ENCODE measurements around the gene EPHA1. TPM values are rescaled to one million over a fixed set of nuclear protein-coding genes. Genes with fewer than 3 reads are reported as not detected.

EPHA1 gene
- total RNA-seq (2022; extraction: Qiagen RNA extraction) = 0.12 TPM in 1 of 5 replicates, not detected in the others

GRCh38 chr7:143408686-143409561, at the start of gene EPHA1:
TSS of gene EPHA1 (minus strand) at chr7:143408856. CDS start at chr7:143408805, 51 bp downstream.

GRCh38 chr7:143443153-143443552, 34.5 kb upstream of the EPHA1 start, which contains the start of gene TAS2R60:
TSS of gene TAS2R60 (plus strand) at chr7:143443453. CDS start at chr7:143443453, 0 bp downstream.

GRCh38 chr7:143380646-143381426, 27.8 kb downstream of the EPHA1 start, which contains the start of gene ZYX:
TSS of gene ZYX (plus strand) at chr7:143381345. CDS start at chr7:143381572, 227 bp downstream.

GRCh38 chr7:143362131-143363015, 46.3 kb downstream of the EPHA1 start, which contains the start of gene FAM131B:
TSS of gene FAM131B (minus strand) at chr7:143362713. CDS start at chr7:143362603, 110 bp downstream.

Other genes with a start within 250 kb of the EPHA1 start
- not detected in 5 replicates for gene TAS2R39, start 225.4 kb downstream of the EPHA1 start, total RNA-seq (2022; extraction: Qiagen RNA extraction)
- gene TAS2R40, start 186.8 kb downstream of the EPHA1 start, total RNA-seq (2022; extraction: Qiagen RNA extraction) = not detected in 5 replicates
- gene GSTK1, start 145.4 kb downstream of the EPHA1 start, total RNA-seq (2022; extraction: Qiagen RNA extraction) = 111 to 124 TPM (median 121 TPM) in 5 replicates
- gene TMEM139, start 123.9 kb downstream of the EPHA1 start, total RNA-seq (2022; extraction: Qiagen RNA extraction) = 0.75 to 1.4 TPM (median 1.2 TPM) in 5 replicates
- gene CASP2, start 120.5 kb downstream of the EPHA1 start, total RNA-seq (2022; extraction: Qiagen RNA extraction) = 18.2 to 20.9 TPM (median 19.2 TPM) in 5 replicates
- 0.02 to 0.08 TPM (median 0.07 TPM) in 4 of 5 replicates, not detected in the other for gene CLCN1, start 92.7 kb downstream of the EPHA1 start, total RNA-seq (2022; extraction: Qiagen RNA extraction)
- gene FAM131B, start 46.1 kb downstream of the EPHA1 start, total RNA-seq (2022; extraction: Qiagen RNA extraction) = 0.34 to 0.53 TPM (median 0.49 TPM) in 5 replicates
- 158 to 195 TPM (median 189 TPM) in 5 replicates for gene ZYX, start 27.5 kb downstream of the EPHA1 start, total RNA-seq (2022; extraction: Qiagen RNA extraction)
- not detected in 5 replicates for gene TAS2R60, start 34.6 kb upstream of the EPHA1 start, total RNA-seq (2022; extraction: Qiagen RNA extraction)
- not detected in 5 replicates for gene TAS2R41, start 69.0 kb upstream of the EPHA1 start, total RNA-seq (2022; extraction: Qiagen RNA extraction)
- gene CTAGE15, start 162.9 kb upstream of the EPHA1 start, total RNA-seq (2022; extraction: Qiagen RNA extraction) = not detected in 5 replicates
- gene TCAF2, start 212.1 kb upstream of the EPHA1 start, total RNA-seq (2022; extraction: Qiagen RNA extraction) = 0.29 to 0.53 TPM (median 0.35 TPM) in 5 replicates

All from A549 treated with CORT108297 at 1 μM for 4 hours (cell line).